ENCODE data around the gene ZDHHC12. TPM values are rescaled to one million over a fixed set of nuclear protein-coding genes. Genes with fewer than 3 reads are reported as not detected.

Gene ZDHHC12
- total and polyA plus RNA-seq, 2 of the 8 experiments (the other 6 are each of a cell fraction or from before 2014, with no cell fraction given), result 35.0 to 93.8 TPM

DNA sequence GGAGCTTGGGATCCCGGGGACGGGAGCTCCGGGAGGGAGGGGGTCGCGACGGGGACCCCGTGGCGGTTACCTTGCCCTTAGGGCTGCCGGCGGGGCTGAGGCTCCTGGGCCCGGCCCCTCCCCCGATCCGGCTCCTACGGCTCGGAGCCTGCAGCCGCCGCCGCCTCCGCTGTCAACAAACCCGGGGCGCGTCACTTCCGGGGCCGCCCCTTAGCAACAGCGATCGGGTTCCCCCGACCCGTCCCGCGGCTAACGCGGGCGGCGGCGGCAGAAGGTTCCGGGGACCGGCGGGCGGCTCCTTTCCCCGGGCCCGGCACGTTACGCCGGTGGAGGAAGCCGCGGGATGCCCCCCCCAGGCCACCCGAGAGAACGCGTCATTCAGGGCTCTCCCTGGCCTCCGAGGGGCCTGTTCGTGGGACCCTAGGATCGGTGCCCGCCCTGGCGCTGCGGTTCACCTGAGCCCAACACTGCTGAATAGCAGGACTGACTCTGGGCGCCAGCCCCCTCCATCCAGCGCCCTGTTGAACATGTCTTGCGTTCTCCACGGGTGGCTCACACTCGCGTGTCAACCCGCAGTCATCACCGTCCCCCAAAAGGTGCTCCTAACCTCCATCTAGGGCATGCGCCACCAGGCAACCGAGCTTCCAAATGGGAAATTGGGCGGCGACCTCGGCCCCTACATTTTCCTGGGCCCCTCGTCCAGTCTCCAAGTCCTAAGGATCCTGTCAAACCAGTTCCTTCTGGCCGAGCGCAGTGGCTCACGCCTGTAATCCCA is 48.0 kb upstream of the ZDHHC12 start, which contains the start of gene ZER1 (continued):
- no peak for TF ChIP-seq RXRA (IDR thresholded peaks at IDR 0.05; ENCODE audit: insufficient read depth, low read depth, low read length)
- TF ChIP-seq KDM1A (IDR thresholded peaks at IDR 0.05; ENCODE audit: borderline replicate concordance, low read length), result 0 out of 2 replicates have a peak, but pooled peaks have one; percentile 11
- TF ChIP-seq, protein P1, sequence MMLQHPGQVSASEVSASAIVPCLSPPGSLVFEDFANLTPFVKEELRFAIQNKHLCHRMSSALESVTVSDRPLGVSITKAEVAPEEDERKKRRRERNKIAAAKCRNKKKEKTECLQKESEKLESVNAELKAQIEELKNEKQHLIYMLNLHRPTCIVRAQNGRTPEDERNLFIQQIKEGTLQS (IDR thresholded peaks at IDR 0.05; ENCODE audit: insufficient read depth, low read depth, low read length), result no peak
- TF ChIP-seq KDM5A (IDR thresholded peaks at IDR 0.05; ENCODE audit: low read length), result 0 out of 2 replicates have a peak, but pooled peaks have one; percentile 63
- TF ChIP-seq, protein P2, sequence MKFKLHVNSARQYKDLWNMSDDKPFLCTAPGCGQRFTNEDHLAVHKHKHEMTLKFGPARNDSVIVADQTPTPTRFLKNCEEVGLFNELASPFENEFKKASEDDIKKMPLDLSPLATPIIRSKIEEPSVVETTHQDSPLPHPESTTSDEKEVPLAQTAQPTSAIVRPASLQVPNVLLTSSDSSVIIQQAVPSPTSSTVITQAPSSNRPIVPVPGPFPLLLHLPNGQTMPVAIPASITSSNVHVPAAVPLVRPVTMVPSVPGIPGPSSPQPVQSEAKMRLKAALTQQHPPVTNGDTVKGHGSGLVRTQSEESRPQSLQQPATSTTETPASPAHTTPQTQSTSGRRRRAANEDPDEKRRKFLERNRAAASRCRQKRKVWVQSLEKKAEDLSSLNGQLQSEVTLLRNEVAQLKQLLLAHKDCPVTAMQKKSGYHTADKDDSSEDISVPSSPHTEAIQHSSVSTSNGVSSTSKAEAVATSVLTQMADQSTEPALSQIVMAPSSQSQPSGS (IDR thresholded peaks at IDR 0.05; ENCODE audit: low read length), result no peak
- no peak for TF ChIP-seq CBX5 (IDR thresholded peaks at IDR 0.05; ENCODE audit: low read depth, low read length)
- TF ChIP-seq SUZ12 (IDR thresholded peaks at IDR 0.05; ENCODE audit: low read length), result no peak
- TF ChIP-seq, protein P3, sequence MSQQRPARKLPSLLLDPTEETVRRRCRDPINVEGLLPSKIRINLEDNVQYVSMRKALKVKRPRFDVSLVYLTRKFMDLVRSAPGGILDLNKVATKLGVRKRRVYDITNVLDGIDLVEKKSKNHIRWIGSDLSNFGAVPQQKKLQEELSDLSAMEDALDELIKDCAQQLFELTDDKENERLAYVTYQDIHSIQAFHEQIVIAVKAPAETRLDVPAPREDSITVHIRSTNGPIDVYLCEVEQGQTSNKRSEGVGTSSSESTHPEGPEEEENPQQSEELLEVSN (IDR thresholded peaks at IDR 0.05), result no peak
- TF ChIP-seq EP300 (IDR thresholded peaks at IDR 0.05; ENCODE audit: borderline replicate concordance in 1 of 2, low read depth in 2 of 2, low read length in 2 of 2), result peak in 1 of 2 experiments; percentile 87; a peak in 1 of 3 replicates
- TF ChIP-seq POLR2AphosphoS5 (IDR thresholded peaks at IDR 0.05; ENCODE audit: low read depth, low read length), result no peak
- TF ChIP-seq SRF (IDR thresholded peaks at IDR 0.05; ENCODE audit: low read depth, low read length), result peak; percentile 40
- TF ChIP-seq BRCA1 (IDR thresholded peaks at IDR 0.05; ENCODE audit: low read depth, low read length), result no peak
- peak in 1 of 2 experiments; percentile 7; a peak in 1 of 4 replicates for TF ChIP-seq RAD21 (IDR thresholded peaks at IDR 0.05 in 1 of 2, conservative IDR thresholded peaks at IDR 0.05 in 1 of 2; ENCODE audit: low read depth in 2 of 2, low read length in 2 of 2)
- TF ChIP-seq JUN (IDR thresholded peaks at IDR 0.05; ENCODE audit: low read depth, low read length), result peak; percentile 27; the same call in 1 of the 2 replicates
- TF ChIP-seq CBX8 (IDR thresholded peaks at IDR 0.05; ENCODE audit: borderline replicate concordance, low read depth, low read length), result no peak
- TF ChIP-seq EGR1 (IDR thresholded peaks at IDR 0.05; ENCODE audit: borderline replicate concordance, low read depth, low read length), result no peak
- TF ChIP-seq SIRT6 (IDR thresholded peaks at IDR 0.05; ENCODE audit: low read length), result no peak
- no peak for TF ChIP-seq NANOG (IDR thresholded peaks at IDR 0.05; ENCODE audit: insufficient read depth, low read depth, low read length, poor library complexity, severe bottlenecking)
- TF ChIP-seq FOSL1 (IDR thresholded peaks at IDR 0.05; ENCODE audit: insufficient read depth, low read depth, low read length), result no peak
- peak in 1 of 2 experiments; percentile 79; a peak in 2 of 3 replicates for TF ChIP-seq POLR2A (IDR thresholded peaks at IDR 0.05; ENCODE audit: control extremely low read depth in 1 of 2, low read depth in 2 of 2, low read length in 2 of 2)
- TF ChIP-seq TEAD4 (IDR thresholded peaks at IDR 0.05; ENCODE audit: low read depth, low read length), result no peak

Data from H1 (cell line).